Mesenchymal stem cell (in vitro differentiated cells and primary cell): ENCODE data around the gene LRRC56.

ENCODE experiments used
- DNase-seq: peaks from one replicate; pipeline ENCODE4 v3.0.0-alpha.2; 2013
- H2AFZ ChIP-seq: one replicate; pipeline ENCODE4 v1.6.1; 2013; ENCODE audit warnings: low read depth, mild to moderate bottlenecking, control low read depth, inconsistent platforms, low read length, moderate library complexity
- H2AK5ac ChIP-seq: 2 replicates; pipeline ENCODE4 v1.6.1; 2013; ENCODE audit warnings: low read length, moderate library complexity, mild to moderate bottlenecking, inconsistent platforms; ENCODE audit not compliant: severe bottlenecking
- H2BK120ac ChIP-seq: one replicate; pipeline ENCODE4 v1.6.1; 2013; ENCODE audit warnings: low read depth, mild to moderate bottlenecking, inconsistent platforms, low read length, moderate library complexity
- H2BK12ac ChIP-seq, 2 experiments: one replicate each; pipeline ENCODE4 v1.6.1; 2013; ENCODE audit warnings: inconsistent platforms in 2 of 2, low read length in 2 of 2, mild to moderate bottlenecking in 2 of 2, moderate library complexity in 2 of 2, control low read depth in 1 of 2
- H2BK15ac ChIP-seq: one replicate; pipeline ENCODE4 v1.6.1; 2013; ENCODE audit warnings: mild to moderate bottlenecking, low read depth, inconsistent platforms; ENCODE audit not compliant: poor library complexity, severe bottlenecking
- H2BK5ac ChIP-seq: 2 replicates; pipeline ENCODE4 v1.6.1; 2013; ENCODE audit warnings: low read depth, mild to moderate bottlenecking, low read length, control low read depth, inconsistent platforms; ENCODE audit not compliant: poor library complexity, severe bottlenecking
- H3K14ac ChIP-seq, 2 experiments: one replicate each; pipeline ENCODE4 v1.6.1; 2013; ENCODE audit warnings: inconsistent platforms in 2 of 2, low read length in 2 of 2, control low read depth in 1 of 2, mild to moderate bottlenecking in 1 of 2, moderate library complexity in 1 of 2
- H3K18ac ChIP-seq, 2 experiments: one replicate each; pipeline ENCODE4 v1.6.1; 2013; ENCODE audit warnings: inconsistent platforms in 2 of 2, low read length in 2 of 2, control low read depth in 1 of 2, low read depth in 1 of 2, mild to moderate bottlenecking in 1 of 2
- H3K23ac ChIP-seq, 2 experiments: one replicate each; pipeline ENCODE4 v1.6.1; 2013; ENCODE audit warnings: inconsistent platforms in 2 of 2, low read length in 2 of 2, mild to moderate bottlenecking in 2 of 2, moderate library complexity in 2 of 2, control low read depth in 1 of 2
- H3K27ac ChIP-seq: 2 replicates; pipeline ENCODE4 v1.5.1; 2013; ENCODE audit warnings: mild to moderate bottlenecking, moderate library complexity, low read length, control low read depth, inconsistent platforms; ENCODE audit not compliant: poor library complexity, severe bottlenecking
- H3K27me3 ChIP-seq, 2 experiments: 2 replicates each; pipeline versions ENCODE4 v1.6.1 to v1.7.0; 2013; ENCODE audit warnings: low read length in 2 of 2, mild to moderate bottlenecking in 2 of 2, moderate library complexity in 2 of 2, control low read depth in 1 of 2, inconsistent platforms in 1 of 2; ENCODE audit not compliant: control insufficient read depth in 1 of 2, insufficient read depth in 1 of 2
- H3K36me3 ChIP-seq, 2 experiments: 2 replicates each; pipeline versions ENCODE4 v1.6.1 to v1.7.0; 2013; ENCODE audit warnings: low read length in 2 of 2, control low read depth in 1 of 2, inconsistent platforms in 1 of 2, low read depth in 1 of 2, mild to moderate bottlenecking in 1 of 2; ENCODE audit not compliant: insufficient read depth in 2 of 2, control insufficient read depth in 1 of 2
- H3K4ac ChIP-seq, 2 experiments: one replicate each; pipeline ENCODE4 v1.6.1; 2013; ENCODE audit warnings: inconsistent platforms in 2 of 2, low read length in 2 of 2, mild to moderate bottlenecking in 2 of 2, moderate library complexity in 2 of 2, control low read depth in 1 of 2, low read depth in 1 of 2
- H3K4me1 ChIP-seq: 2 replicates; pipeline ENCODE4 v1.6.1; 2013; ENCODE audit warnings: low read depth, low read length, control low read depth; ENCODE audit not compliant: control insufficient read depth, insufficient read depth
- H3K4me2 ChIP-seq: 2 replicates; pipeline ENCODE4 v1.6.1; 2013; ENCODE audit warnings: low read length, mild to moderate bottlenecking, inconsistent platforms; ENCODE audit not compliant: poor library complexity, severe bottlenecking
- H3K4me3 ChIP-seq, 2 experiments: 2 replicates each; pipeline versions ENCODE4 v1.5.1 to v1.7.0; 2013; ENCODE audit warnings: low read length in 2 of 2, mild to moderate bottlenecking in 2 of 2, control low read depth in 1 of 2, low read depth in 1 of 2; ENCODE audit not compliant: insufficient read depth in 1 of 2
- H3K79me1 ChIP-seq: replicated peaks from 2 replicates; pipeline ENCODE4 v1.6.1; 2013; ENCODE audit warnings: mild to moderate bottlenecking, control low read depth, low read length, inconsistent platforms; ENCODE audit not compliant: poor library complexity, severe bottlenecking
- H3K9ac ChIP-seq: 2 replicates; pipeline ENCODE4 v1.7.0; 2013; ENCODE audit warnings: mild to moderate bottlenecking, low read length, moderate library complexity
- H3K9me3 ChIP-seq: 2 replicates; pipeline ENCODE4 v1.7.0; 2013; ENCODE audit warnings: mild to moderate bottlenecking, low read length; ENCODE audit not compliant: control insufficient read depth
- H4K8ac ChIP-seq: one replicate; pipeline ENCODE4 v1.6.1; 2013; ENCODE audit warnings: inconsistent platforms, mild to moderate bottlenecking, low read length, moderate library complexity
- H4K91ac ChIP-seq: one replicate; pipeline ENCODE4 v1.6.1; 2013; ENCODE audit warnings: mild to moderate bottlenecking, low read length, inconsistent platforms
- WGBS: methylation state at CpG from one replicate; pipeline ENCODE4 v1.1.7; 2013; ENCODE audit warnings: mixed read lengths; 5-methylcytosine and 5-hydroxymethylcytosine counted together

Gene LRRC56

GRCh38 chr11:540583-541432, 3.5 kb downstream of the LRRC56 start:
- Histone ChIP-seq H3K4ac (no peak overlapping the region), H2BK15ac (no peak overlapping the region)

GRCh38 chr11:541433-541885, 4.1 kb downstream of the LRRC56 start:
- 94% methylated on average over 10 of the region's 20 CpGs for WGBS
- Histone ChIP-seq H2BK5ac (no peak overlapping the region), H3K4me1 (peaks cover 16% of the 10 kb centered on the region), H3K36me3 (no peaks in the 10 kb centered on the region), H2BK15ac (no peak overlapping the region), H3K9me3 (no peaks in the 10 kb centered on the region), H2BK12ac (no peak overlapping the region), H2BK120ac (no peak overlapping the region), H4K91ac (no peak overlapping the region), H2AFZ (no peak overlapping the region), H3K27ac (no peak overlapping the region), H3K23ac (no peak overlapping the region), H4K8ac (no peak overlapping the region), H3K9ac (no peak overlapping the region), H3K4ac (no peak overlapping the region), H2AK5ac (no peak overlapping the region), H3K4me2 (no peak overlapping the region), H3K18ac (no peak overlapping the region), H3K27me3 (peaks cover 0 to 27% of the 10 kb centered on the region in 2 experiments), H3K4me3 (no peak overlapping the region), H3K79me1 (no peaks in the 10 kb centered on the region), H3K14ac (no peak overlapping the region)
- DNase-seq = no peak

More at GRCh38 chr11:540583-541432, 3.5 kb downstream of the LRRC56 start:
- H3K14ac ChIP-seq = no peak overlapping the region
- no peak overlapping the region for H2AK5ac ChIP-seq
- no peak overlapping the region for H3K4me3 ChIP-seq
- no peak overlapping the region for H3K9ac ChIP-seq
- H3K4me1 ChIP-seq = peaks cover 20% of the 10 kb centered on the region
- H4K91ac ChIP-seq = no peak overlapping the region
- no peak overlapping the region for H3K27ac ChIP-seq
- no peak overlapping the region for H2BK120ac ChIP-seq
- no peak overlapping the region for H3K23ac ChIP-seq
- no peak overlapping the region for H2BK5ac ChIP-seq
- H3K79me1 ChIP-seq = no peaks in the 10 kb centered on the region
- H3K9me3 ChIP-seq = no peaks in the 10 kb centered on the region
- H3K4me2 ChIP-seq = no peak overlapping the region
- H4K8ac ChIP-seq = no peak overlapping the region
- H2AFZ ChIP-seq = no peak overlapping the region
- H3K27me3 ChIP-seq = peaks cover 0 to 26% of the 10 kb centered on the region in 2 experiments
- 91% methylated on average over 22 of the region's 23 CpGs for WGBS
- H3K18ac ChIP-seq = no peak overlapping the region
- H3K36me3 ChIP-seq = no peaks in the 10 kb centered on the region
- H2BK12ac ChIP-seq = no peak overlapping the region
- no peak for DNase-seq

- no peak overlapping the region for H3K27ac ChIP-seq
- H3K27me3 ChIP-seq = peaks cover 0 to 17% of the 10 kb centered on the region in 2 experiments
- no peaks in the 10 kb centered on the region for H3K9me3 ChIP-seq
- 87% methylated on average over 5 of the region's 5 CpGs for WGBS
- H2AFZ ChIP-seq = no peak overlapping the region
- no peak overlapping the region for H4K8ac ChIP-seq
- H3K4me3 ChIP-seq = no peak overlapping the region
- H2BK120ac ChIP-seq = no peak overlapping the region
- H3K4ac ChIP-seq = no peak overlapping the region
- no peaks in the 10 kb centered on the region for H3K79me1 ChIP-seq
- H2BK15ac ChIP-seq = no peak overlapping the region
- no peak overlapping the region for H3K23ac ChIP-seq
- H3K36me3 ChIP-seq = no peaks in the 10 kb centered on the region
- H3K18ac ChIP-seq = no peak overlapping the region
- H2BK5ac ChIP-seq = no peak overlapping the region
- no peak overlapping the region for H3K14ac ChIP-seq
- H3K9ac ChIP-seq = no peak overlapping the region
- no peak overlapping the region for H3K4me2 ChIP-seq
- H4K91ac ChIP-seq = no peak overlapping the region
- H2BK12ac ChIP-seq = no peak overlapping the region
- no peak for DNase-seq
- H2AK5ac ChIP-seq = no peak overlapping the region
- H3K4me1 ChIP-seq = peaks cover 7% of the 10 kb centered on the region
These were observed 7.5 kb downstream of the LRRC56 start for GRCh38 chr11:544817-545166.

GRCh38 chr11:545171-545570, 7.8 kb downstream of the LRRC56 start:
- 91% methylated on average over 11 of the region's 11 CpGs for WGBS
- H2BK12ac ChIP-seq = no peak overlapping the region

More at GRCh38 chr11:545171-545570, 7.8 kb downstream of the LRRC56 start:
- Histone ChIP-seq H2BK5ac (no peak overlapping the region), H2BK15ac (no peak overlapping the region), H2AFZ (no peak overlapping the region), H3K23ac (no peak overlapping the region), H3K36me3 (no peaks in the 10 kb centered on the region), H3K14ac (no peak overlapping the region), H3K18ac (no peak overlapping the region), H3K9me3 (no peaks in the 10 kb centered on the region), H3K4me1 (peaks cover 7% of the 10 kb centered on the region), H4K91ac (no peak overlapping the region), H2BK120ac (no peak overlapping the region), H4K8ac (no peak overlapping the region), H3K79me1 (no peaks in the 10 kb centered on the region), H3K4me3 (no peak overlapping the region), H3K4ac (no peak overlapping the region), H3K9ac (no peak overlapping the region), H3K4me2 (no peak overlapping the region), H3K27ac (no peak overlapping the region), H3K27me3 (peaks cover 0 to 15% of the 10 kb centered on the region in 2 experiments), H2AK5ac (no peak overlapping the region)
- DNase-seq = no peak
